ENCODE results near the gene NCBP2. TPM values are rescaled to one million over a fixed set of nuclear protein-coding genes. Genes with fewer than 3 reads are reported as not detected.

NCBP2 gene
- polyA plus RNA-seq, 1 of the 3 experiments (the other 2 are of a cell fraction), result 128 TPM

DNA sequence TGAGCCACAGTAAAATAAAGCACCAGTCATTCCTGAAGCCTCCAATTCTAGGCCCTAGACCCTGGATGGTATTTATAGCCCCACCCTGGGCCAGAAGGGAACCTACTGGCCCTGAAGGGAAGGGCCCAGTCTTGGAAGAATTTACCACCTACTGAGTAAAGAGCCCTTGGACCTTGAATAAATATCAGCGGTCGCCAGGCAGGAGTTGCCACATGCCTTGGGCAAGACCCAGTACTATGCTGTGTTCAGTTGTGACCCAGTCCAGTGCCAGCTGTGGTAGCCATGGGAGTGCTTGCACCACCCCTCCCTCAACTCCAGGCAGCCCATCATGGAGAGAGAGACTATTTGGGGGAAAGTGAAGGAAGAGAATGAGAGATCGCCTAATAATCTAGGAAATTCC is 27.0 kb downstream of the NCBP2 start:
- TF ChIP-seq, protein P1, sequence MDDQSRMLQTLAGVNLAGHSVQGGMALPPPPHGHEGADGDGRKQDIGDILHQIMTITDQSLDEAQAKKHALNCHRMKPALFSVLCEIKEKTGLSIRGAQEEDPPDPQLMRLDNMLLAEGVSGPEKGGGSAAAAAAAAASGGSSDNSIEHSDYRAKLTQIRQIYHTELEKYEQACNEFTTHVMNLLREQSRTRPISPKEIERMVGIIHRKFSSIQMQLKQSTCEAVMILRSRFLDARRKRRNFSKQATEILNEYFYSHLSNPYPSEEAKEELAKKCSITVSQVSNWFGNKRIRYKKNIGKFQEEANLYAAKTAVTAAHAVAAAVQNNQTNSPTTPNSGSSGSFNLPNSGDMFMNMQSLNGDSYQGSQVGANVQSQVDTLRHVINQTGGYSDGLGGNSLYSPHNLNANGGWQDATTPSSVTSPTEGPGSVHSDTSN (IDR thresholded peaks at IDR 0.05), result no peak
- TF ChIP-seq RAD21 (IDR thresholded peaks at IDR 0.05; ENCODE audit: low read length) (no peak), SIN3A (IDR thresholded peaks at IDR 0.05; ENCODE audit: borderline replicate concordance, low read depth, low read length) (no peak), TCF12 (IDR thresholded peaks at IDR 0.05) (no peak), TEAD4 (IDR thresholded peaks at IDR 0.05; ENCODE audit: borderline replicate concordance, insufficient read depth) (no peak), POLR2AphosphoS5 (IDR thresholded peaks at IDR 0.05; ENCODE audit: low read depth, low read length) (no peak), TAF1 (IDR thresholded peaks at IDR 0.05; ENCODE audit: borderline replicate concordance, low read depth, low read length) (no peak), FOXJ3 (CRISPR knock-in tag; IDR thresholded peaks at IDR 0.05) (no peak), FOXM1 (IDR thresholded peaks at IDR 0.05; ENCODE audit: low read depth) (no peak), EP300 (IDR thresholded peaks at IDR 0.05; ENCODE audit: borderline replicate concordance in 1 of 2, low read depth in 1 of 2, low read length in 1 of 2) (no peak)
- TF ChIP-seq, protein P2, sequence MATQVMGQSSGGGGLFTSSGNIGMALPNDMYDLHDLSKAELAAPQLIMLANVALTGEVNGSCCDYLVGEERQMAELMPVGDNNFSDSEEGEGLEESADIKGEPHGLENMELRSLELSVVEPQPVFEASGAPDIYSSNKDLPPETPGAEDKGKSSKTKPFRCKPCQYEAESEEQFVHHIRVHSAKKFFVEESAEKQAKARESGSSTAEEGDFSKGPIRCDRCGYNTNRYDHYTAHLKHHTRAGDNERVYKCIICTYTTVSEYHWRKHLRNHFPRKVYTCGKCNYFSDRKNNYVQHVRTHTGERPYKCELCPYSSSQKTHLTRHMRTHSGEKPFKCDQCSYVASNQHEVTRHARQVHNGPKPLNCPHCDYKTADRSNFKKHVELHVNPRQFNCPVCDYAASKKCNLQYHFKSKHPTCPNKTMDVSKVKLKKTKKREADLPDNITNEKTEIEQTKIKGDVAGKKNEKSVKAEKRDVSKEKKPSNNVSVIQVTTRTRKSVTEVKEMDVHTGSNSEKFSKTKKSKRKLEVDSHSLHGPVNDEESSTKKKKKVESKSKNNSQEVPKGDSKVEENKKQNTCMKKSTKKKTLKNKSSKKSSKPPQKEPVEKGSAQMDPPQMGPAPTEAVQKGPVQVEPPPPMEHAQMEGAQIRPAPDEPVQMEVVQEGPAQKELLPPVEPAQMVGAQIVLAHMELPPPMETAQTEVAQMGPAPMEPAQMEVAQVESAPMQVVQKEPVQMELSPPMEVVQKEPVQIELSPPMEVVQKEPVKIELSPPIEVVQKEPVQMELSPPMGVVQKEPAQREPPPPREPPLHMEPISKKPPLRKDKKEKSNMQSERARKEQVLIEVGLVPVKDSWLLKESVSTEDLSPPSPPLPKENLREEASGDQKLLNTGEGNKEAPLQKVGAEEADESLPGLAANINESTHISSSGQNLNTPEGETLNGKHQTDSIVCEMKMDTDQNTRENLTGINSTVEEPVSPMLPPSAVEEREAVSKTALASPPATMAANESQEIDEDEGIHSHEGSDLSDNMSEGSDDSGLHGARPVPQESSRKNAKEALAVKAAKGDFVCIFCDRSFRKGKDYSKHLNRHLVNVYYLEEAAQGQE (IDR thresholded peaks at IDR 0.05; ENCODE audit: low read depth, low read length), result no peak
- TF ChIP-seq, protein P3, sequence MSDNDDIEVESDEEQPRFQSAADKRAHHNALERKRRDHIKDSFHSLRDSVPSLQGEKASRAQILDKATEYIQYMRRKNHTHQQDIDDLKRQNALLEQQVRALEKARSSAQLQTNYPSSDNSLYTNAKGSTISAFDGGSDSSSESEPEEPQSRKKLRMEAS (IDR thresholded peaks at IDR 0.05; ENCODE audit: low read depth), result no peak
- TF ChIP-seq, protein P4, sequence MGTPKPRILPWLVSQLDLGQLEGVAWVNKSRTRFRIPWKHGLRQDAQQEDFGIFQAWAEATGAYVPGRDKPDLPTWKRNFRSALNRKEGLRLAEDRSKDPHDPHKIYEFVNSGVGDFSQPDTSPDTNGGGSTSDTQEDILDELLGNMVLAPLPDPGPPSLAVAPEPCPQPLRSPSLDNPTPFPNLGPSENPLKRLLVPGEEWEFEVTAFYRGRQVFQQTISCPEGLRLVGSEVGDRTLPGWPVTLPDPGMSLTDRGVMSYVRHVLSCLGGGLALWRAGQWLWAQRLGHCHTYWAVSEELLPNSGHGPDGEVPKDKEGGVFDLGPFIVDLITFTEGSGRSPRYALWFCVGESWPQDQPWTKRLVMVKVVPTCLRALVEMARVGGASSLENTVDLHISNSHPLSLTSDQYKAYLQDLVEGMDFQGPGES (IDR thresholded peaks at IDR 0.05; ENCODE audit: low read depth, low read length), result no peak
- peaks cover 8 to 32% of the 10 kb centered on the region in 2 experiments for H3K36me3 ChIP-seq (replicated peaks in 1 of 2; ENCODE audit: control insufficient read depth in 1 of 2, insufficient read depth in 2 of 2, low read length in 1 of 2)
- H4K20me1 ChIP-seq (ENCODE audit: insufficient read depth), result no peaks in the 10 kb centered on the region
- H3K9ac ChIP-seq, result no peak overlapping the region
- CTCF ChIA-PET, result no interaction called here
- no peak overlapping the region for H3K4me2 ChIP-seq
- H3K27me3 ChIP-seq (ENCODE audit: insufficient read depth), result no peaks in the 10 kb centered on the region
- no CpG with 5 or more reads among the region's 3 CpGs for WGBS (ENCODE audit: low lambda C conversion rate)
- H3K4me1 ChIP-seq (ENCODE audit: control insufficient read depth in 1 of 2, insufficient read depth in 2 of 2, low read depth in 1 of 2, low read length in 1 of 2), result no peaks in the 10 kb centered on the region
- H3F3A ChIP-seq (replicated peaks; ENCODE audit: insufficient read depth), result no peaks in the 10 kb centered on the region
- H2AFZ ChIP-seq (ENCODE audit: low read depth), result no peak overlapping the region
- no peaks in the 10 kb centered on the region for H3K79me2 ChIP-seq (ENCODE audit: insufficient read depth)
- no peak overlapping the region for H3K4me3 ChIP-seq (ENCODE audit: low read depth in 2 of 2, low read length in 1 of 2)
- no peaks in the 10 kb centered on the region for H3K9me3 ChIP-seq
- POLR2A ChIA-PET, result no interaction called here
- H3K27ac ChIP-seq (ENCODE audit: low read depth in 2 of 2, low read length in 1 of 2), result no peak overlapping the region
- no peaks in the 10 kb centered on the region for H3K9me2 ChIP-seq
- no peak for DNase-seq

Data from SK-N-SH (cell line).